HCEC 1CT (cell line): ENCODE measurements around the gene CEMP1.
A peak's percentile ranks its signal among the peaks of the same experiment; 100 is the strongest.

ENCODE experiments used
- DNase-seq: peaks from one replicate; pipeline ENCODE4 v3.0.0-alpha.2; 2017

CEMP1 gene

DNA sequence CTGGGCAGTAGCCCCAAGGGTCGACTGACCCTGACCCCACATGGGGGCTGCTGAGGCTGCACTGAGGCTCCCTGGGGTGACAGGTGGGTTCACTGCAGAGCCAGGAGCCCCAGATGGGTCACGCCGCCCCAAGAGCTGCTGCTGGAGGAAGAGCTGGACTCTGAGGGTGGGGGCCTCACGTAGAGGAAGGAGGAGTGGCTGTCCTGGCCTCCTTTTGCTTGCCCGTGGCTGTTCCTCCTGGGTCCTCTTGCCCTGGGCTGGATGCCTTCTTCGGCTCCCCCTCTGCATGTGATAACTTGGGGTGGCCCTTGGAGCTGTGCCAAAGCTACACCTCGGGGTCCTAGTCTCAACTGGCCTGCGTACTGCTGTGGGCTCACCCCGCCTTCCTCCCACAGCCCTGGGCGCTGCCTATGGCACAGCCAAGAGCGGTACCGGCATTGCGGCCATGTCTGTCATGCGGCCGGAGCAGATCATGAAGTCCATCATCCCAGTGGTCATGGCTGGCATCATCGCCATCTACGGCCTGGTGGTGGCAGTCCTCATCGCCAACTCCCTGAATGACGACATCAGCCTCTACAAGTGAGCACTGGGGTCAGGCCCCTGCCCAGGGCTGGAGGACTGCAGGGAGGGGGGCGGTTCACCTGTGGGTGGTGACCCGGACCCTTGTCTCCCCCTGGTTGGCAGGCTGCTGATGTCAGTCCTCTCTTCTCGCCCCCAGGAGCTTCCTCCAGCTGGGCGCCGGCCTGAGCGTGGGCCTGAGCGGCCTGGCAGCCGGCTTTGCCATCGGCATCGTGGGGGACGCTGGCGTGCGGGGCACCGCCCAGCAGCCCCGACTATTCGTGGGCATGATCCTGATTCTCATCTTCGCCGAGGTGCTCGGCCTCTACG, 12.1 kb downstream of the CEMP1 start:
- DNase-seq, result no peak

DNA sequence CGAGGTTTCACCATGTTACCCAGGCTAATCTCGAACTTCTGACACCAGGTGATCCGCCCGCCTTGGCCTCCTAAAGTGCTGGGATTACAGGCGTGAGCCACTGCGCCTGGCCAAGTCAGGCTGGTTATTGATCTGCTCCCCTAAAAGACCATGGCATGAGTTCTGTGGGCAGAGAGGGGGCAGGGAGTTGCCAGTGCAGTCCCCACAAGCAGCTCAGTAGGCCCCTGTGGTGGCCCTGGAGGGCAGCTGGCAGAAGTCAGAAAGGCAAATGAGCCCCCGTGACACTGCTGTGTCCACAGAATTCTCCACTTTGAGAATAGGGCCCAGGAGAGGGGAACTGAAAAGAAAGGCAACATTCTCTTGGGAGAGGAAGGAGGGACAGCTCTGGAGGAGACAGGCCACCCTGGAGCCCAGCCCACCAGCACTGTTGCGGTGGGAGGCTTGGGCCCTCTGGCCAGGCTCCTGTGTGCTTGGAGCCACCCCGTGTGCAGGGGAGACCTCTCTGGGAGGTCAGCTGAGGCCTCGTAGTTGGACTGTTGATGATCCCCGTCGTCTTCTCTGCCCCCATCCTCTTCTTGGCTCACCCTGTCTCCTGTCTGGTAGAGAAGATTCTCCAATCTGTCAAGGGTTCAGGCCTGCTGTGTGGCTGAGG, 13.1 kb downstream of the CEMP1 start:
- DNase-seq, result no peak

DNA sequence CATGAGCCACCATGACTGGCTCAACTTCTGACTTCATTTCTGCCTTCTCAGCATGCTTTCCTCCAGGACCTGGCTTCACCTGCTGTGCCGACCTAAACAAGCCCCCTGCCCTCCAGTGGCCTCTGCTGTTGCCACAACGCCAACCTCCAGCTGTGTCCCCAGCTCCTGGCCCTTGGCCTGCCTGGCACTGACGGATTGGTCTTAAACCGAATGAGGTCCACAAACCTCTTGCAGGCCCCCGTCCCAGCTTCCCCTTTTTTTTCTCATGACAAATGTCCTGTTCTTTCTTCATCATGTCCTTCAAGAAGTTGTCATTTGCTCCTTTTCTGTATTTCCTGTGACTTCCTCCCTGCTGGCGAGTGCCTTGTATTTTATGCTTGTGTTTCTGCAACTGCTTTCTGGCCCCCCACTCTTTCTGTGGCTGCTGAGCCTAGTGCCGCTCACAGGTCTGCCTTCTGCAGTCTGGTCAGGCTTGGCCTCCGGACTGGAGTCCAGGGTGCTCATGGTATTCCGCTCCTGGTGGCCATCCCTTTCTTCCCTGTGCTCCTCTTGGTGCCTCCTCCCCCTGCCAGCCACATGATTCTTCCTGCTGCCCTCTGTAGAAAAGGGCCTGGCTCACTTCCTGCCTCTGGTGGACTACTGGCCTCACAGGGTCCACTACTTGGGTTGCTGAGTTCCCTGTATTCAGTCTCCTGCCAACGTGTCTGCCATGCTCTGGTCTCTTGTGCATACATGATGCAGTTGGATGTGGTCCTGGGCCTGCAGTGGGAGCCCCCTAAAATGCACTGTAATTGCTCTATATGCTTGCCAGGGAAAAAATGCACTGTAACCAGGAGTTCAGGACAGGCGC, 14.6 kb downstream of the CEMP1 start:
- no peak for DNase-seq

DNA sequence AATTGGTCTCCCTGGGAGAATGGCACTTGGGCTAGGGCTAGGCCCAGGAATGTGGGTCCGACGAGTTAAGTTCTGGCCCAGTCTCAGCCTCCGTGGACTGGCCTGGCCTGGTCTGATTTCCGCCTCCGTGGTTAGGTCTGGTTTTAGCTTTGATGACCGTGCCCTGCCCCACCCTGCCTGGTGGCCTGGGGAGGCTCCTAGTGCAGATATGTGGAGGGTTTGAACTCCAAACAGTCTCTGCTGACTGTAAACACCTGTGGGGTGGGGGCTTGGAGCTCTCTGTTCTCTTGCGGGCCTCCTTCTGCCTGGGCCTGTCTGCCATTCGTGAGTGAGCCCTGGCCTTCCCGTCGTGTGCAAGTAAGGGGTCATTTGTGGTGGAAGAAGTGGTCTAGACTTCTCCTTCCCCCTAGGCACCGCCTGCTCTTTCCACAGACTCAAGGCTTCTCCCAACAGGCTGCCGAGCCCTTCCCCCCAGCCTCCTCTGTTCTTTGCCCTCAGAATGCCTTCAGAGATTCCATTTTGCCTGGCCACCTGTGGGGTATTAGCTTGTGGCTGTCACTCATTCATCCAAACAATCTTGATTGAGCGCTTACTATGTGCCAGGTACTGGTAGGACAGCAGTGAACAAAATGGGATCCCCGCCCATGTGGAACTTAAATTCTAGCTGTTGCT, 15.9 kb downstream of the CEMP1 start:
- DNase-seq, result no peak

DNA sequence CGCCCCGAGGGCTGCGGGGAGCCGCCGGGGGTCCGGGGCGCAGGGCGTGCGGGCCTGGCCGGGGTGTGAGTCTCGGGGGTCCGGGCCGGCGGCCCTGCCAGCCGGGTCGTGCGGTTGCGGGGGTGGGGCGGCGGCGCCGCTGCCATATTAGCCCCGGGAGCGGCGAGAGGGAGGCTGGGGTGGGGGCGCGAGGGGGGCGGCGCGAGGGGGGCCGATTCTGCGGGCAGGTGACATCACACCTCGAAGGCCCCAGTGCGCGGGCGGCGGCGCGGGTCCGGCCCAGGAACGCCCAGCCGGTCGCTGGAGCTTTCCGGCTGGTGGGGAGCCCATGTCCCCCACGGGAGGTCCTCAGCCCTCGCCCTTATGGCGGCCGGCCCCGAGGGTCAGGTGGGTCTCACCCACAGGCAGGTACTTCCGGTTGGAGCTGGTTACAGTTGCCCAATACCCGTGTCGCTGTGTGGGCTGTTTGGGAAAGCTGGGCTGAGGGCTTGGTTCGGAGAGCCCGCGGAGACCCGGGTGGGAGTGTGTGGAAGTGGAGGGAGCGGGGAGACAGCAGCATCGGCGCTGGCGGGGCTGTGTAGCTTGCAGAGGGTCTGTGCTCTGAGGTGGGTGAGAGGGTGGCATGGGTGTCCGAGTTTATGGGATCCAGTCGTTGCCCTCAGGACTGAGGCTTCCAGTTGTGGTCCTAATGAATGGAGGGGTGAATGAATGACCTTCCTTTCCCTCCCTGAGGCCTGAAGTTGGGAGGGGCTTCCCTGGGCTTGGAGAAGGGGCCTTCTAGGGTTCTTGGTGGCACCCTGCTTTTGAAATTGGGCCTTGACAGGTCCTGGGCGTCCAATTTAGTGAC, 16.7 kb downstream of the CEMP1 start:
- DNase-seq, result no peak

DNA sequence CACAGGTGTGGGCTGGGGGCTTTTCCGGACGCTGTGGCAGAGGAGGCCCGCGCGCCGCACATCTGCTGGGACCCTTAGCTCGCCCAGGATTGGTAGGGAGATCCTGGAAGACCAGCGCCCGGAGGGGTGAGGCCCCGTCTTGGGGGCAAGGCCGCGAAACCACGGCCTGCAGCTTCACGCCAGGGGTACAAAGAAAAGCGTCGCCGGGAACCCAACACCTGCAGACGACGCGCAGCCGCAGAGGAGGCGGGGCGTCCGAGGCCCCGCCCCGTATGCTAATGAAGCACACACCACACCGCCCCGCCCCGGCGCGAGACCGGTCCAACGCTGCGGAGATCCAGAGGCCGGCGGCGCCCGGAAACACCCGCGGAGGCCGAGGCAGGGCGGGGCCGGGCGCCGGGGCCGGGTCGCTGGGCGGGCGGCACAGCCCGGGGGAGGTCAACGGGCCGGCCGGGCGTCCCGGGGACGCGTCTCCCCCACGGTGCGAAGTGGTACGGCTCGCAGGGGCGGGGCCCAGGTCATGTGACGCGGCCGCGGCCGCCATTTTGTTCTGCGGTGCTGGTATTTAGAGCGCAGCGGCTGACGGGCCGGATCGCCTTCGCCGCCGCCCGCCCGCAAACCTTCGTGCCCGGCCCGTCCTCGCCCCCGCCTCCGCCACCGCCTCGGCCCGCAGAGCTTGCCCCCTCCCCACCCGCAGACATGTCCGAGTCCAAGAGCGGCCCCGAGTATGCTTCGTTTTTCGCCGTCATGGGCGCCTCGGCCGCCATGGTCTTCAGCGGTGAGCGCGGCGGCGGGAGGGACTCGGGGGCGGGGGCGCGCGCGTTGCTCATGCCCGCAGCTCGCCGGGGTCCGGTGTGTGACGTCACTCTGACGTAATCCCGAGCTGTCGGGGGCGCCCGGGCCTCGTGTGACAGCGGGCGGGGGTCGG, 17.5 kb downstream of the CEMP1 start, which contains the start of gene ATP6V0C:
ATP6V0C (plus strand) TSS at position 548 of the 928 bp plus-strand sequence; CDS start at position 700, 152 bp downstream.
- peak; percentile 86 for DNase-seq

DNA sequence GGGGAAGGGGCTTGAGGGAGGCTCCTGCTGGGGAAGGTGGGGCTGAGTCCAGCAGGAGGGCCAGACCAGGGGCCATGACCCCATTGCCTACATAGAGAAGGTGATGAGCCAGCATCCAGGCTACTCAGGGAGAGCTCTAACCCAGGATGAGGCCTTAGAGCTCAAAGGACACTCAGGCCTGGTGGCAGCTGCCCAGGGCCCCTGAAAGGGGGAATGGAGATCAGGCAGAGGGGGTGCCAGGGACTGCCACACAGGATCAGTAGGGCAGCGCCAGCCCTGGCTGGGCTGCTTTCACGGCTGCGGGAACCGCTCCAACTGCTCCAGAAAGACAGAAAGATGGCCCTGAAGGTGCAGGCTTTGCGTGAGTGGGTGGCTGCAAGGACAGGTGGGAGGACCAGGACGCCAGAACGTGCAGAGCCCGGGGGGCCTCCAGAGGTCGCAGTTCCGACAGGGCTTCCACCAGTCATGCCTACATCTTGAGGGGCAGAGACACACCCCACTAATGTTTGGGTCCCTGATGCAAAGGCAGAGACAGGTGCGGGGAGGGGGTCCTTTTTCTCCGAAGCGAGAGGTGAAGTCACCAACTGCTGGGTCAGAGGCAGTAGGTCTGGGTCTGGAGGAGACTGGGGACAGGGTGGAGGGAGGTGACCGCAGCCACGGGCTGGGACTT, 18.3 kb downstream of the CEMP1 start:
- no peak for DNase-seq

DNA sequence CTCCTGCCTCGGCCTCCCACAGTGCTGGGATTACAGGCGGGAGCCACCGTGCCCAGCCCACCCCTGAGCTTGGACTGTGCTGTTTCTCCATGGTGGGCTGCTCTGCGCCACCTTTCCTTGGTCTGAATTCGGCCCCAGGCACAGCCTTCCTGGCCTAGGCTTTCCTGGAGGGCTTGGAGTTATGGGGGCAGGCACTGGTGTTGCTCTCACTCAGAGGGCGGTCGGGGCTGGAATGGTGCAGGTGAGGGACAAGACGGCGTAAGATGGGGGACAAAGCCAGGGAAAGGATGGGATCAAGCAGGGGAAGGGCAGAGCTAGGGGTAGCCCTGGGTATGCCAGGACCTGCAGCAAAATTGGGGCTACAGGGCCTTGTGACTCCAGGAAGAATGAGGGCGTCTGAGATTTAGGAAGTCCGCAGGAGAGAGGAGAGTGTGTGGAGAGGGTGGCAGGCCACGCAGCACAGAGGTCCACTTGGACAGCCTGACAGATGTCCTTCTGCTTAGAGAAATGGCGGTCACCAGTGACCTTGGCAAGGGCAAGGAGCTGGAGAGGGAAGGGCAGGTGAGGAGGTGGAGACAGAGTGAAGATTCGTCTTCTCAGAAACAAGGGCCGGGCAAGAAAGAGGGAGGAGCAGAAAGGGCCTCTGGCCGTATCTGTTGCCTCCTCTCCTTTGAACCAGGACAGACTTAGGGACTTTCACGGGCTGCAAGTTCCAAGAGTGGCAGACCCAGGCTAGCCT, 19.0 kb downstream of the CEMP1 start:
- DNase-seq, result no peak

DNA sequence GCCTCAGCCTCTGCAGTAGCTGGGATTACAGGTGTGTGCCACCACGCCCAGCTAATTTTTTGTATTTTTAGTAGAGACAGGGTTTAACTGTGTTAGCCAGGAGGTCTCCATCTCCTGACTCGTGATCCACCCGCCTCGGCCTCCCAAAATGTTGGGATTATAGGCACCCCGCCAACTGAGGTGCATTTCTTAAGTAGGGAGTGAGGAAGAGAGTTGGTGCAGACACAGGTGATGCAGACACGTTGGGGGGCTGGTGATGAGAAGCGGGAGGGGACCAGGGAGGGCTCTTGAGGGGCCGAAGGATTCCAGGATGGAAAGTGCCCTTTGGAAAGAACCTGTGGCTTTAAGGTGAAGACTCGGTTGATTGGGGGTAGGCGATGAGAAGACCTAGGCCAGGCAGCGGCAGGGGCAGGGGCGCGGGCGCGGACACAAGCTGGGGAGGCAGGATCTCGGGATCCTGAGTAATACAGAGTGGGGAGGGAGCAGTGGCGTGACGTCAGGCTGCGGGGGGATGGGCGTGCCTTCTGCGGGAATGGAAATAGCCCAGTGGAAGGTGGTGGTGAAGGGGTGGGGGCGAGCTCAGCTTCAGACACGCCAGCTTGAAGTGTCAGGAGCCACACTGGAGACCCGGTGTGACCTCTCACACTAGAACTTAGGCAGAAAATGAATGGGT, 19.9 kb downstream of the CEMP1 start:
- DNase-seq, result peak; percentile 61

DNA sequence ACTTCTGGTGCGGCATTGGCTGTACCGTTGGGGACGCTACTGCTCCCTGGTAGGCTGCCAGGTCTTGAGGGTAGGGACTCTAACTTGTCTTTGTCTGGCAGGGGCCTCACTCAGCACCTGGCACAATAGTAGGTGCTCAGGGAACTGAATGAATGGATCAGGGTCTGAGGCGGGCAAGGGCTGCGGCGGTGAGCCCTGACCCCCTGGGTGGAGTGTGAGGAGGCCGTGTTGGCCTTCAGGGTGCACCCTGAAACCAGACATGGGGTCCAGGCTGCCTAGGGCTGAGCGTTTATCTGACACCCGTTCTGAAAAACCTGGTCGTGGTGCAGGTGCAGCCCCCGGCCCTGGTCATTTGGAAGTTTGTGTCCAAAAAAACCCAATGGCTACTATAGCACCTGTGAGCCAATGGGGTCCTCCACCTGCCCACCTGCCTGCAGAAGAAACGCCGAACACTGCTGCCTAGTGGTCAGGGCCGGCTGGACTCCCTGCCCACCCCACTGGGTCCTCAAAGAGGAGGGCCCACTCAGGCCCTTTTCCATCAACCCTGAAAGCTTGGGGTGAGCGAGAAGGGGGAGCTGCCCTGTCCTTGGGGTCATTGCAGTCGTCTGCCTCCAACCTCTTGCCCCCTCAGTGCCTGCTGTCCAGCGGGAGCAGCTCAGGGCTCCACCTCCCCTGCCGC, 22.3 kb downstream of the CEMP1 start:
- no peak for DNase-seq

DNA sequence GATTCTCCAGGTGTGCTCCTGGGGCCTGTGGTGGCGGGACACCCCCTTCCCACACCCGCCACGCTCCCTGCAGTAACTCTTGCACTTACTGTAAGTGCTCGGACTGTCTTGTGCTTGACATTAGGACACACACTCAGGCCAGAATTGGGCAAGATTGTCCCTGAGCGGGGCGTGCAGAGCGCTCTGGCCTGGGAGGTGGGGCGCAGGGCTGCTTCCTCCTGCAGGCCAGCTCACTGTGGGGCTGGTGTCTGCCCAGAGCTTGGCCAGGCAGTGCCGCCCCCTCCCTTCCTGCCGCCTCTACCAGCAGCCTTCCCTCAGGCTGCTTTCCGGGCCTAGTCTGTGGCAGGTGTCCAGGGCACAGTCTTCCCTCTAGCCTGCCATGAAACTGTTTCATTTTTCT, 23.5 kb downstream of the CEMP1 start:
- DNase-seq, result no peak

DNA sequence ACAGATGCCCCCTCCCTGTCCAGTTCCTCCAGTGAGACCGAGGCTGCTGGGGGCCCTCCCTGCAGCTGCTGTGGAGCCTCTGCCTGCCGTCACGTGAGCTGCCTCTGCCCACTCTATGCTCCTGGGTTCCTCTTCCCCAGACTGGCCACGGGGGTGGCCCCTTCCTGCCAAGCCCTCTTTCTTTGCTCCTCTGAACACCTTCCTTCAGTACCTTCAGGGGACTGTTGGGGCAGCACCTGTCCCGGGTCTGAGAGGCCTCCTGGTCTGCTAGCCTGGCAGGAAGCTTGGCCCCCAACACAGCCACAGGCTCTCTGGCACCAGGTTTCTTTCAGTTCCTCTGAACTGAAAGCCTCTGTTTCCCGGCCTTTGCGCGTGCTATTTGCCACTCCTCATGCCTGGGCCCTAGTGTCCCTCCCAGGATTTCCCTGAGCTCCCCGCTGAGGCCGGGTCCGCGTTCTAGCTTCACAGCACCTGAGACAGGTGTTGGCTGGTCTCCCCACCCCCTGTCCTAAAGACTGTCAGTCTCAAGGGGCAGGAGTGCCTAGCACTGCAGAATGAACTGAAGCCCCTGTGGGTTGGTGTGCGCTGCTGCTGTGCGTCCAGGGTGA, 24.1 kb downstream of the CEMP1 start:
- no peak for DNase-seq

DNA sequence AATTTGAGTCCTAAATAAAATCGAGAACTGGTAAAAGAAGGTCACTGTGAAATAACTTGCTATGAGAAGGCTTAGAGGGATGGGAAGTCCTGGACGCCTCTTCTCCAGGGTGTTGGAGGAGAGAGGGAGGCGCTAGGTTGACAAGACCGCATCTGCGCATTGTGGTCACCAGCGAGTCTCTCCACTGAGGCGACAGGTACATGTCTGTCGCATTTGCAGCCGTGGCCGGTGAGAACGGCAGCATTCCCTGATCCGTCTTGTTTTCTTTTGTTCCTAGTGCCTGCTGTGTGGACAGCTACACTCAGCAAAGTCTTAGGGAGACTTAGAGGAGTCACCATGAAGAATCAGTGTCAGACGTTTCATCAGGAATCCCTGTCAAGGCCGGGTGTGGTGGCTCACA, 25.5 kb downstream of the CEMP1 start:
- no peak for DNase-seq

DNA sequence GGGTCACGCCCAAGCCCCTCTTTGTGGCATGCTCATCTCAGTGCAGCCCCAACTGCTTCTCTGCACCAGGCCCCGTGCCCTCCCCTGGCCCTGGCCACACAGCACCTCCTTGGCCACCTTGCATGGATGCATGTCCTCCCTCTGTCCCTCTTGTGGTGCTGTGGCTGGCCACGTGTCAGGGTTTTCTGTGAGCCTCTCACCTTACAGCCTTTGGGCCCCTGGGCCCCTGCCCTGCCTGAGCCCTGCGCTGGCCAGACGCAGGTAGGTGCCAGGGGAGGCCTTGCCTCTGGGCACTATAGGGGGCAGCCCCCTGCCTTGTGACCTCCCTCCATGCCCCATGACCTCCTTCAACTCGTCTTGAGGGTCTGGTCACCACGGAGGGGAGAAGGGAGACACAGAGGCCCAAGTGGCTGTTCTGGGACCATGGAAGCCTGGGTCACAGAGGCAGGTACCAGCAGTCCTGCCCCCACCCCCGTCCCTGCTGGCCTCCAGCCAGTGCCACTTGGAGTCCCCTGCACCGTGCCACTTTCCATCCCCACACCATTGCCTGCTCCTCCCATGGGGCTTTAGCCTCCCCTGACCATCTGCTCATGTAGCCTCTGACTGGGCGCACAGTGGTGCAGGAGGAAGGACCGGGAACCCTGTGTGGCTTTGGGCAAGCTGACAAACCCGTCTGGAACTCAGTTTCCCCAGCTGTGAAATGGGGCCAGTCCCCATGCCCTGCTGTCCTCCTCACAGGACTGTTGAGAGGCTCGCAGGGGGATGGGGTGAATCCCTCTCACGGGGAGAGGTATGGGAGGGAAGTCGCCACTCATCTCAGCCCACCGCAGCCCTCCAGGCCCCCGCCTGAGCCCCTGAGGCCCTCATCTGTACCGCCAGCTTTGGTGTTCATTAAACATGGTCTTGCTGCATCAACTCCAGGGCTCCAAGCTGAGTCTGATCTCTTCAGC, 29.0 kb downstream of the CEMP1 start:
- DNase-seq, result no peak

DNA sequence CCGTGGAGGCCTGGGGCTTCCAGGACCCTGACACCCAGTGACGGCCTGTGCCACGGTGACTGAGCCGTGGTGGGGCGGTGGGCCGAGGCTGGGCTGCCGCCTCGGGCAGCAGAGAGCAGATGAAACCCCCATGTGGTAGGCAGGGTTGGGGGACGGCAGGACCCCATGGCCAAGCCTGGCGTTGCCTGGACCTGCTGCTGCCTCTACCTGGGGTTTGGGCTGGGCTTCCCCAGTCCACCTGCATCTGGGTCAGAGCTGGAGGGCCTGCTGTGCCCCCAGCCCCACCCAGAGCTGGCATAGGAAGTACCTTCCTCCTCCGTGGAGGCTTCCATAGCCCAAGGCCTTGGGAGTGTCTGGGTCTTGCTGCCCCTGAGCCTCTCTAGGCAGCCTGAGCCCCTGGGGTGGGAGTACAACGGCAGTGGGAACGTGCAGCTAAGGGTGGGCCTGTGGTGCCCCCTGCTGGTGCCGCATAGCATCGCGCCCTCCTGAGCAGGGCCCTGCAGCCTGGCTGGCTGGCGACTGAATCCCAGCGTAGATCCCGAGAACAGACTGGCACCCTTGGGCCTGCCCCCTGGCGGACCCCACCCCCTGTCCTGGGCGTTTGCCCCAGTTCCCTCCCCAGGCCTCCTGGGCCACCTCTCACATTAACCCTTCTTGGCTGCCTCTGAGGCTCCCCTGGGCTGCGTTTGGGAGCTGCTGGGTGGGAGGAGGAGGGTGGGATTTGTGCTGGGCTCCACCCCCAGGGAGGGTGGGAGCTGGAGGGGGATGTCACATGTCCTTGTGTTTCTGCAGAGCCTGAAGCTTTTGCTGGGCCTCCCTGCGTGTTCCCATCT, 30.1 kb downstream of the CEMP1 start:
- peak; percentile 53 for DNase-seq
